Hepatocyte (in vitro differentiated cells): ENCODE data around the gene SAT2. TPM values are rescaled to one million over a fixed set of nuclear protein-coding genes. Genes with fewer than 3 reads are reported as not detected.

Experiments
- DNase-seq: peaks from one replicate; pipeline ENCODE4 v3.0.0-alpha.2; 2016; ENCODE audit warnings: low spot score
- H2AFZ ChIP-seq: fragments of 200-600 bp; sonication (generic); 2 replicates; pipeline ENCODE4 v1.6.0; 2016; ENCODE audit warnings: antibody characterized with exemption, mild to moderate bottlenecking
- H3K27ac ChIP-seq: fragments of 200-600 bp; sonication (generic); 2 replicates; pipeline ENCODE4 v1.5.1; 2016; ENCODE audit warnings: mild to moderate bottlenecking
- H3K27me3 ChIP-seq: fragments of 200-600 bp; sonication (generic); 2 replicates; pipeline ENCODE4 v1.6.1; 2016
- H3K36me3 ChIP-seq: fragments of 200-600 bp; sonication (generic); replicated peaks from 2 replicates; pipeline ENCODE4 v1.5.1; 2016; ENCODE audit warnings: low read depth; ENCODE audit not compliant: insufficient read depth
- H3K4me1 ChIP-seq: fragments of 200-600 bp; sonication (generic); 2 replicates; pipeline ENCODE4 v1.5.1; 2016; ENCODE audit warnings: mild to moderate bottlenecking, moderate library complexity; ENCODE audit not compliant: insufficient read depth
- H3K4me2 ChIP-seq: fragments of 200-600 bp; sonication (generic); 2 replicates; pipeline ENCODE4 v1.6.0; 2016
- H3K4me3 ChIP-seq: fragments of 200-600 bp; sonication (generic); 2 replicates; pipeline ENCODE4 v1.5.1; 2016; ENCODE audit warnings: mild to moderate bottlenecking
- H3K79me2 ChIP-seq: fragments of 200-600 bp; sonication (generic); 2 replicates; pipeline ENCODE4 v1.6.0; 2017; ENCODE audit warnings: mild to moderate bottlenecking
- H3K9me2 ChIP-seq: fragments of 200-600 bp; sonication (generic); replicated peaks from 2 replicates; pipeline ENCODE4 v1.6.0; 2017; ENCODE audit warnings: mild to moderate bottlenecking; ENCODE audit not compliant: insufficient read depth
- H3K9me3 ChIP-seq: fragments of 200-600 bp; sonication (generic); 2 replicates; pipeline ENCODE4 v1.5.1; 2016; ENCODE audit warnings: low read depth, mild to moderate bottlenecking
- H4K20me1 ChIP-seq: fragments of 200-600 bp; sonication (generic); 2 replicates; pipeline ENCODE4 v1.6.0; 2016; ENCODE audit warnings: mild to moderate bottlenecking; ENCODE audit not compliant: insufficient read depth, poor library complexity, severe bottlenecking
- EZH2 ChIP-seq: fragments of 200-600 bp; sonication (generic); IDR thresholded peaks from 2 replicates; pipeline ENCODE4 v1.6.1; 2016; ENCODE audit warnings: antibody characterized with exemption, mild to moderate bottlenecking, borderline replicate concordance
- EZH2phosphoT487 ChIP-seq: fragments of 200-600 bp; sonication (generic); IDR thresholded peaks from one replicate; pipeline ENCODE4 v1.6.1; 2018; ENCODE audit warnings: antibody characterized with exemption, mild to moderate bottlenecking, low read depth, moderate library complexity; ENCODE audit not compliant: unreplicated experiment, severe bottlenecking
- WGBS: methylation state at CpG from one replicate; pipeline ENCODE4 v1.1.6; 2016; ENCODE audit warnings: low lambda C conversion rate; ENCODE audit errors: missing lambda C conversion rate; 5-methylcytosine and 5-hydroxymethylcytosine counted together
- polyA plus RNA-seq: library from polyadenylated mRNA; unstranded; fragments of >200 nt; fragmentation: Nextera tagmentation; extraction: Ambion mirVana; gene quantifications from 2 replicates; pipeline ENCODE4 v1.2.1, GENCODE V29; 2016
- total RNA-seq: library from RNA; depleted of rRNA; stranded (reverse); fragments of >200 nt; gene quantifications from 2 replicates; pipeline ENCODE4 v1.2.3, GENCODE V29; 2014
- TF ChIP-seq, protein P1 (sequence below): fragments of 200-600 bp; sonication (generic); IDR thresholded peaks from 2 replicates; pipeline ENCODE4 v1.5.1; 2016; ENCODE audit warnings: antibody characterized with exemption, mild to moderate bottlenecking; ENCODE audit not compliant: poor library complexity

The SAT2 gene
- total and polyA plus RNA-seq, 2 experiments from 2014 or later, result 130 to 138 TPM

- H3K9me3 ChIP-seq, result no peaks in the 10 kb centered on the region
- no peak for TF ChIP-seq EZH2
- TF ChIP-seq, protein P1, sequence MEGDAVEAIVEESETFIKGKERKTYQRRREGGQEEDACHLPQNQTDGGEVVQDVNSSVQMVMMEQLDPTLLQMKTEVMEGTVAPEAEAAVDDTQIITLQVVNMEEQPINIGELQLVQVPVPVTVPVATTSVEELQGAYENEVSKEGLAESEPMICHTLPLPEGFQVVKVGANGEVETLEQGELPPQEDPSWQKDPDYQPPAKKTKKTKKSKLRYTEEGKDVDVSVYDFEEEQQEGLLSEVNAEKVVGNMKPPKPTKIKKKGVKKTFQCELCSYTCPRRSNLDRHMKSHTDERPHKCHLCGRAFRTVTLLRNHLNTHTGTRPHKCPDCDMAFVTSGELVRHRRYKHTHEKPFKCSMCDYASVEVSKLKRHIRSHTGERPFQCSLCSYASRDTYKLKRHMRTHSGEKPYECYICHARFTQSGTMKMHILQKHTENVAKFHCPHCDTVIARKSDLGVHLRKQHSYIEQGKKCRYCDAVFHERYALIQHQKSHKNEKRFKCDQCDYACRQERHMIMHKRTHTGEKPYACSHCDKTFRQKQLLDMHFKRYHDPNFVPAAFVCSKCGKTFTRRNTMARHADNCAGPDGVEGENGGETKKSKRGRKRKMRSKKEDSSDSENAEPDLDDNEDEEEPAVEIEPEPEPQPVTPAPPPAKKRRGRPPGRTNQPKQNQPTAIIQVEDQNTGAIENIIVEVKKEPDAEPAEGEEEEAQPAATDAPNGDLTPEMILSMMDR, result no peak
- TF ChIP-seq EZH2phosphoT487, result no peak
- no peak overlapping the region for H2AFZ ChIP-seq
- no peaks in the 10 kb centered on the region for H3K36me3 ChIP-seq
- 85% methylated on average over 12 of the region's 12 CpGs for WGBS
- H4K20me1 ChIP-seq, result no peaks in the 10 kb centered on the region
- no peak for DNase-seq
- H3K4me3 ChIP-seq, result no peak overlapping the region
- H3K4me1 ChIP-seq, result peaks cover 7% of the 10 kb centered on the region
- H3K79me2 ChIP-seq, result peaks cover 29% of the 10 kb centered on the region
- H3K9me2 ChIP-seq, result no peaks in the 10 kb centered on the region
- H3K27ac ChIP-seq, result no peak overlapping the region
- no peak overlapping the region for H3K4me2 ChIP-seq
- no peaks in the 10 kb centered on the region for H3K27me3 ChIP-seq
Measured at GRCh38 chr17:7587420-7588151, 40.0 kb downstream of the SAT2 start.

GRCh38 chr17:7586673-7587419, 40.8 kb downstream of the SAT2 start:
- Histone ChIP-seq H4K20me1 (no peaks in the 10 kb centered on the region), H3K79me2 (peaks cover 36% of the 10 kb centered on the region), H3K4me1 (peaks cover 10% of the 10 kb centered on the region), H3K27ac (no peak overlapping the region), H3K36me3 (no peaks in the 10 kb centered on the region), H3K4me2 (no peak overlapping the region), H3K27me3 (no peaks in the 10 kb centered on the region), H2AFZ (no peak overlapping the region), H3K4me3 (no peak overlapping the region), H3K9me3 (no peaks in the 10 kb centered on the region), H3K9me2 (no peaks in the 10 kb centered on the region)
- WGBS, result 91% methylated on average over 9 of the region's 9 CpGs
- peak; percentile 50 for DNase-seq
- TF ChIP-seq EZH2, result no peak
- TF ChIP-seq, protein P1, result peak; percentile 19

DNA sequence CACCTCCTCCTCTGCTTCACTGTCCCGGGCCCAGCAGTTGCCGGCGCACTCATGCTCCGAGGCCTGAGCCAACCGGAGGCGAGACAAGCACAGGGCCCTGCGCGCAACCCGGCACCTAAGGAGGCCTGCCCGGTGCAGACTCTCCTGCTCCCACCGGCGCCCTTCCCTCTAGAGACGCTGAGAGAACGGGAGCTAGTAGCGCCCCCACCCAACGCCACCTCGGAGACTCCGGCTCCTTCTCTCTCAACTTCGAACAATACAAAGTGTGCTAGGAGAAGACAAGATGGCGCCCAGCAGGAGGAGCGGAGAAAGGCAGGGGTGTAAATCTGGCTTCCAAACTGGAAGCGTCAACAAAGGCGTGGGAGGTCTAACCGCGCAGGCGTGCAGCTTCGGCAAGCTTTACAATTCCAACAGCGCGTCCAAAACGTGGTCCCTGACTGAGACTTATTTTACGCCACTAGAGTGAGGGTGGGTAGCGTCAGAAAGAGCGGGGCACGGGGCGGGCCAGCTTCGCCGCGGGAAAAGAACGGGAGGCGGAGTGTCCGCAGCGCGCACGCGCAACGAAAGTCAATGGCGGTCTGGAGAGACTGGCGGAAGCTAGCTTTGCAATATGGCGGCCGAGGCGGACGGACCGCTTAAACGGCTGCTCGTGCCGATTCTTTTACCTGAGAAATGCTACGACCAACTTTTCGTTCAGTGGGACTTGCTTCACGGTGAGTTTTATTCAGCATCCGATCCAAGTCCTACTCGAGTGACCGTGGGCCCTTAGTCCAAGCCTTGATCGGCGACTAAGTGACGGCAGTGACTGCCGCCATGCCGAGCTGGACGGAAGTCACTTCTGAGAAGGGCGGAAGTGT, 44.1 kb downstream of the SAT2 start, which contains the start of gene MPDU1:
Gene MPDU1, plus strand, starts transcription at position 600 of the 857 bp plus-strand sequence. Its CDS starts 11 bp downstream, at position 611.
- Histone ChIP-seq H3K9me3 (no peaks in the 10 kb centered on the region), H3K79me2 (peaks cover 50% of the 10 kb centered on the region), H3K4me2 (peak within 1 kb of the TSS; percentile 90), H3K9me2 (no peaks in the 10 kb centered on the region), H3K36me3 (no peaks in the 10 kb centered on the region), H3K4me1 (peaks cover 25% of the 10 kb centered on the region), H3K4me3 (peak within 1 kb of the TSS; percentile 39), H3K27ac (peak within 1 kb of the TSS; percentile 96), H2AFZ (peak within 1 kb of the TSS; percentile 61), H4K20me1 (no peaks in the 10 kb centered on the region), H3K27me3 (no peaks in the 10 kb centered on the region)
- DNase-seq, result peak; percentile 98
- TF ChIP-seq, protein P1, result no peak
- TF ChIP-seq EZH2 (no peak), EZH2phosphoT487 (no peak)
- WGBS, result 20% methylated on average over 66 of the region's 69 CpGs
